Measurements from ENCODE around the gene YPEL4. TPM values are rescaled to one million over a fixed set of nuclear protein-coding genes. Genes with fewer than 3 reads are reported as not detected.

The YPEL4 gene
- total RNA-seq, 2 donors from 2014 or later: 1.2 to 1.8 TPM

DNA sequence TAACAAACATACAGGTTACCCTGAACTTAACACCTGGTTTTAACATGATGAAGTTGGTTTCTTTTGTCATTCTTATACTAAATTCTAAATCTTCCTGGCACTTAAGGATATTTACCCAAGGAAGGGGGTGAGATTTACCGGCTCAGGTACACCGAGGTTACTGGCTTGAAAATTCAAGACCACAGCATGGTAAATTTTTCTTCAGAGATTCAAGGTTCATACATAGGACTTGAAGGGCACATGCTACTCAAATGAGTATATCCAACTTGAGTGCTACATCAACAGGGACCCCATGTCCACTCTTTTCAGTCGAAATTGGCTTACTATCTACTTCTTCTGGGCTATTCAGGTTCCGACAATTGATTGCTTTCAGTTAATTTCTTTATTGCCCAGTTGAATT, 39.5 kb downstream of the YPEL4 start:
- ATAC-seq (no peak), DNase-seq (no peak)
- Mint-ChIP-seq H3K4me1 (no peaks in the 10 kb centered on the region), H3K4me3 (no peak overlapping the region), H3K36me3 (ENCODE audit: low read depth) (no peaks in the 10 kb centered on the region), H3K27ac (no peak overlapping the region), H3K27me3 (peaks cover 67% of the 10 kb centered on the region)
- no peaks in the 10 kb centered on the region for H3K9me3 ChIP-seq (ENCODE audit: control insufficient read depth, low read length, poor library complexity, severe bottlenecking)

GRCh38 chr11:57605028-57605420, 44.7 kb downstream of the YPEL4 start:
- no peaks in the 10 kb centered on the region for H3K36me3 Mint-ChIP-seq (ENCODE audit: low read depth)
- peaks cover 47% of the 10 kb centered on the region for H3K27me3 Mint-ChIP-seq
- no peak for DNase-seq
- no peak for ATAC-seq
- peaks cover 5% of the 10 kb centered on the region for H3K4me1 Mint-ChIP-seq
- H3K4me3 Mint-ChIP-seq: no peak overlapping the region
- H3K9me3 ChIP-seq (ENCODE audit: control insufficient read depth, low read length, poor library complexity, severe bottlenecking): no peaks in the 10 kb centered on the region
- H3K27ac Mint-ChIP-seq: no peak overlapping the region

DNA sequence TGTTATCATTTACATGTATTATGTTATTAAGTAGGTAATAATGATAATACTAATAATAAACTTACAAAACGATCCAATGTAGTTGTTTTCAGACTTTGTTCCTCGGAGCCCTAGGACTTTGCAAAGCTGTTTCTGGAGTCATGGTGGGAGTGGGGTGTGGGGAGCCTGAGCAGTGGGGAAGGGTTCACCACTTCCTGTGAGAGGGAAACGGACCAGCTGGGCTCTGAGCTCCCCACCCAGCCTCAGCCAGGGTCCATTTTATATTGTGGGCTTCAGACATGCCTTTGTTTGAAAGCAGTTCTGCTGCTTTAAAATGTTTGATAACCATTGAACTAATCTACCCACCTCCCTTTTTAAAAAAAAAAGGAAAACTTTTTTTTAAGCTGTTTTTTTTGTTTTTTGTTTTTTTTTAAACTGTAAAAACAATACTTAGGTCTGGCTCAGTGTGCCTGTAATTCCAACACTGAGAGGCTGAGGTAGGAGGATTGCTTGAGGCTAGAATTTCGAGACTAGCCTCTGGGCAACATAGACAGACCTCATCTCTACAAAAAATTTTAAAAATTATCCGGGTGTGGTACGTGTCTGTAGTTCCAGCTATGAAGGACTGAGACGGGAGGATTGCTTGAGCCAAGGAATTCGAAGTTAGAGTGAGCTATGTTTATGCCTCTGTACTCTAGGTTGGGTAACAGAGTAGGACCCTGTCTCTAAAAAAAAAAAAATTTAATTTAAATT, 45.2 kb downstream of the YPEL4 start:
- ATAC-seq: no peak
- Mint-ChIP-seq H3K36me3 (ENCODE audit: low read depth) (no peaks in the 10 kb centered on the region), H3K27ac (no peak overlapping the region), H3K4me1 (peaks cover 5% of the 10 kb centered on the region), H3K4me3 (no peak overlapping the region), H3K27me3 (peaks cover 48% of the 10 kb centered on the region)
- no peaks in the 10 kb centered on the region for H3K9me3 ChIP-seq (ENCODE audit: control insufficient read depth, low read length, poor library complexity, severe bottlenecking)
- no peak for DNase-seq

DNA sequence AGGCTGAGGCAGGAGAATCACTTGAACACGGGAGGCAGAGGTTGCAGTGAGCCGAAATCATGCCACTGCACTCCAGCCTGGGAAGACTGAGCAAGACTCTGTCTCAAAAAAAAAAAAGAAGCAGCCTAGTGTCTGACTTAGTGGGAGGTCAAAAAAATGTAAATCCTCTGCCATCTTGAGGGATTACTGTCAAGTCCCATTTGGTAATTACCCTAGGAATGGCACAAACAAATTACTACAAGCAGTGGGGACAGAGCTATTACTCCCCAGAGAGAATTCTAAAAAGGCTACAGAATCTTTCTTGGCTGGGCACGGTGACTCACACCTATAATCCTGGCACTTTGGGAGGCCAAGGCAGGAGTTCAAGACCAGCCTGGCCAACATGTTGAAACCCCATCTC, 48.4 kb downstream of the YPEL4 start:
- no peak overlapping the region for H3K27ac Mint-ChIP-seq
- H3K4me1 Mint-ChIP-seq: peaks cover 5% of the 10 kb centered on the region
- H3K4me3 Mint-ChIP-seq: no peak overlapping the region
- H3K9me3 ChIP-seq (ENCODE audit: control insufficient read depth, low read length, poor library complexity, severe bottlenecking): no peaks in the 10 kb centered on the region
- H3K36me3 Mint-ChIP-seq (ENCODE audit: low read depth): no peaks in the 10 kb centered on the region
- peaks cover 53% of the 10 kb centered on the region for H3K27me3 Mint-ChIP-seq
- DNase-seq (no peak), ATAC-seq (no peak)

DNA sequence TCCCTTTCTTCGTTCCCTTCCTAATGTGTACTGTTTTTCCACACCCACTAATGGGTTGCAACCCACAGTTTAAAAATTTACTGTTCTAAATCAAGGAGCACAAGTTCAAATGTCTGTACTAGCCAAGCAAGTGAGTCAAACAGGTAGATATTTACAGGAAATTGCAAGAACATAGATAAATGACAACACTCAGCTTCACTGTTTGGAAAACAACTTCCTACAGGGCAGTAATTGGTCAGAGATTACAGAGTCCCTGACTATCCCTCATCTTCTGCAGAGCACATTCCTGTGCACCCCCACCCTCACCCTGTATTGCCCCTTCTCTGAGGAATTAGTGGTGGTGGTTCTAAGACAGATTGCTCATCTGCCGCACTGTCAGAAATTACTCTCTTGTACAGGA, 50.3 kb downstream of the YPEL4 start:
- Mint-ChIP-seq H3K4me1 (peaks cover 5% of the 10 kb centered on the region), H3K27me3 (peaks cover 63% of the 10 kb centered on the region), H3K4me3 (no peak overlapping the region), H3K36me3 (ENCODE audit: low read depth) (no peaks in the 10 kb centered on the region), H3K27ac (no peak overlapping the region)
- ATAC-seq: no peak
- no peak for DNase-seq
- no peaks in the 10 kb centered on the region for H3K9me3 ChIP-seq (ENCODE audit: control insufficient read depth, low read length, poor library complexity, severe bottlenecking)

DNA sequence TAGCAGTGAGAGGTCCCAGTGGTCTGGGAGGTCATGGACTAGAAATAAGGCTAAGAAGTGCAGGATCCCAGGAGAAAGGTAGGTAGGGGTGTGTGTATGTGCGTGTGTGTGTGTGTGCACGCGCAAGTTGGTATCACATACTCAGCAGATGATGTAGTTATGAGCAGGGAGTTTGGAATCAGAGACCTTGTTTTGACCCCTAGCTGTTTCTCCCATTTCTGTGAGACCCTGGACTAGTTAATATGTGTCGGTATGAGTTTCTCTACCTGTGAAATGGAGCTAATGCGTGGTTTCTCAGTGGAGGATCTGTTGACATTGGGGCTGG, 50.9 kb downstream of the YPEL4 start:
- H3K4me3 Mint-ChIP-seq: no peak overlapping the region
- H3K36me3 Mint-ChIP-seq (ENCODE audit: low read depth): no peaks in the 10 kb centered on the region
- H3K4me1 Mint-ChIP-seq: peaks cover 5% of the 10 kb centered on the region
- DNase-seq (no peak), ATAC-seq (no peak)
- H3K27me3 Mint-ChIP-seq: peaks cover 69% of the 10 kb centered on the region
- H3K27ac Mint-ChIP-seq: no peak overlapping the region
- H3K9me3 ChIP-seq (ENCODE audit: control insufficient read depth, low read length, poor library complexity, severe bottlenecking): no peaks in the 10 kb centered on the region

DNA sequence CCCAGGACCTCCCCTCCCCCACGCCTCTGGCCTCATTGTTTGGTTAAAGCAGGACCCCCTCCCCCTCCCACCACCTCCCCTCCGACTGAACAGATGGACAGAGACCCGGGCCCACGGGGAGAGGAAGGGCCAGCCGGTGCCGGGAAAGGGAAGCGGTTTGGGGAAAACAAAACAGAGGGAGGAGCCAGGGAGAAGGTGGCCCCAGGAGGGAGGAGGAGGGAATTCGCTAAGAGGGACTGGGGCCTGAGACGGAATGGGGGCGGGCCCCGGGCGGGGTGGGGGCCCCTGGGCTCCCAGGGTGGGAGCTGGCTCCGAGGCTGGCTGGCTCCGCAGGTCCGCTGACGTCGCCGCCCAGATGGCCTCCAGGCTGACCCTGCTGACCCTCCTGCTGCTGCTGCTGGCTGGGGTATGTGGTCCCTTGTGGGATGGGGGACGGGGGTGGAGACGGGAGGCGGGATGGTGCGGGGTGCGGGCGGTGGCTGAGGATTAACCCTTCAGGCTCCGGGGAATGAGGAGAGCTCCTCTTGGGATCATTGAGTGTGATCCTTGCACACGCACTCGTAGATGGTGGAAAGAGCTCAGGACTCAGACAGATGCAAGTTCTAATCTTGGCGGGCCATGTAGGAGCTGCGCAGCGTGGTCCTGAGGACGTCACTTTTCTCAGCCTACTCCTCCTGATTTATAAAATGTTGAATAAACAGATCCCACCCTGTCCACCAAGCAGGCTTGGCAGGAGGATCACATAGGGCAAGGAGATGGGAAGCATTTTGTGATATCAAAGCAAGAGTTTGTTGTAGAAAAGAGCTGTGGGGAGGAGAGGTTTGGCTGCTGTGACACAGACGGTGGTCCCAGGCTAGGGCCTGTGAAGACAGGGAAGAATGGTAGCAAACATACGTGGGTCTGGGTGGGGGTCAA, 51.5 kb downstream of the YPEL4 start:
- Mint-ChIP-seq H3K36me3 (ENCODE audit: low read depth) (no peaks in the 10 kb centered on the region), H3K4me1 (peaks cover 5% of the 10 kb centered on the region), H3K27me3 (peaks cover 69% of the 10 kb centered on the region), H3K27ac (no peak overlapping the region), H3K4me3 (no peak overlapping the region)
- ATAC-seq (no peak), DNase-seq (no peak)
- H3K9me3 ChIP-seq (ENCODE audit: control insufficient read depth, low read length, poor library complexity, severe bottlenecking): no peaks in the 10 kb centered on the region

- no peak within 1 kb of the TSS for H3K27ac Mint-ChIP-seq
- no peaks in the 10 kb centered on the region for H3K36me3 Mint-ChIP-seq (ENCODE audit: low read depth)
- peaks cover 5% of the 10 kb centered on the region for H3K4me1 Mint-ChIP-seq
- no peak within 1 kb of the TSS for H3K4me3 Mint-ChIP-seq
- peaks cover 74% of the 10 kb centered on the region for H3K27me3 Mint-ChIP-seq
- H3K9me3 ChIP-seq (ENCODE audit: control insufficient read depth, low read length, poor library complexity, severe bottlenecking): no peaks in the 10 kb centered on the region
- DNase-seq (no peak), ATAC-seq (no peak)
Observed at GRCh38 chr11:57597461-57597915, 52.2 kb downstream of the YPEL4 start, which contains the start of gene SERPING1. Gene SERPING1, plus strand, starts transcription at chr11:57597685. Its CDS starts 586 bp downstream, at chr11:57598271.

- no peaks in the 10 kb centered on the region for H3K9me3 ChIP-seq (ENCODE audit: control insufficient read depth, low read length, poor library complexity, severe bottlenecking)
- no peak overlapping the region for H3K4me3 Mint-ChIP-seq
- ATAC-seq (no peak), DNase-seq (no peak)
- H3K27ac Mint-ChIP-seq: no peak overlapping the region
- H3K27me3 Mint-ChIP-seq: peaks cover 70% of the 10 kb centered on the region
- no peaks in the 10 kb centered on the region for H3K36me3 Mint-ChIP-seq (ENCODE audit: low read depth)
- no peaks in the 10 kb centered on the region for H3K4me1 Mint-ChIP-seq
Observed at GRCh38 chr11:57596266-57596885, 53.3 kb downstream of the YPEL4 start.

Other genes with a start within 250 kb of the YPEL4 start
- gene SLC43A3, start 222.8 kb downstream of the YPEL4 start, total RNA-seq: 10 to 100 TPM; 12.1 to 13.8 TPM
- gene RTN4RL2, start 189.4 kb downstream of the YPEL4 start, total RNA-seq: under 1 TPM in 1 of 2 donors, not detected in 1; 0.23 TPM
- 1 to 10 TPM; 7.8 to 8.0 TPM for gene SLC43A1, start 134.2 kb downstream of the YPEL4 start, total RNA-seq
- 10 to 100 TPM; 17.0 to 19.1 TPM for gene TIMM10, start 119.2 kb downstream of the YPEL4 start, total RNA-seq
- gene SMTNL1, start 112.3 kb downstream of the YPEL4 start, total RNA-seq: not detected
- gene UBE2L6, start 82.2 kb downstream of the YPEL4 start, total RNA-seq: 10 to 100 TPM; 58.9 to 64.1 TPM
- under 1 TPM in 1 of 2 donors, not detected in 1; 0.57 TPM for gene SERPING1, start 52.2 kb downstream of the YPEL4 start, total RNA-seq
- gene CLP1, start 7.8 kb upstream of the YPEL4 start, total RNA-seq: 10 to 100 TPM; 11.7 to 22.7 TPM
- gene ZDHHC5, start 18.2 kb upstream of the YPEL4 start, total RNA-seq: 10 to 100 TPM; 51.9 to 55.6 TPM
- gene MED19, start 62.3 kb upstream of the YPEL4 start, total RNA-seq: 10 to 100 TPM; 16.6 to 18.1 TPM
- gene TMX2, start 62.7 kb upstream of the YPEL4 start, total RNA-seq: 10 to 100 TPM; 38.3 to 44.0 TPM
- 10 to 100 TPM; 70.0 to 72.6 TPM for gene SELENOH, start 91.6 kb upstream of the YPEL4 start, total RNA-seq
- not detected for gene BTBD18, start 101.9 kb upstream of the YPEL4 start, total RNA-seq
- 10 to 100 TPM in 1 of 2 donors, 1 to 10 TPM in 1; 9.9 to 14.1 TPM for gene CTNND1, start 111.9 kb upstream of the YPEL4 start, total RNA-seq

Data from T-helper 17 cell (primary cell).